ENCODE results near the gene NKAIN2.

DNA sequence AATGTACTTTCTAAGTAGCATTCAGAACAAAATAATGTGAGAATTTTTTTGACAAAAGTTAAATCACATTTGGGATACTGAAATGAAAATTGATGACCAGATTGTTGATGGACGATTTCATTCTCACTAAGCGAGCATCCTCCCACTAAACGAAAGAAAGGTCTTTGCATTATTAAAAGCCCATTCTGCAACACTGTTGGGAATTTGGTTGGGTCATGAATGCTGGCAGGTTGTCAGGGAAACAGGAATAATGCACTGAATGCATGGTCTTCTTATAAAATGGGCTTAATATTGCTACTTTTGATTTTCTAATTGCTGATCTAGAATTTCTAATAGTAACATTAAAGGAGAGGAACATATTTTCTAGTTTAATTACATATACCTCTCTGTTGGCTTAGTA lies 229.8 kb downstream of the NKAIN2 start:
- TF ChIP-seq, protein P1, sequence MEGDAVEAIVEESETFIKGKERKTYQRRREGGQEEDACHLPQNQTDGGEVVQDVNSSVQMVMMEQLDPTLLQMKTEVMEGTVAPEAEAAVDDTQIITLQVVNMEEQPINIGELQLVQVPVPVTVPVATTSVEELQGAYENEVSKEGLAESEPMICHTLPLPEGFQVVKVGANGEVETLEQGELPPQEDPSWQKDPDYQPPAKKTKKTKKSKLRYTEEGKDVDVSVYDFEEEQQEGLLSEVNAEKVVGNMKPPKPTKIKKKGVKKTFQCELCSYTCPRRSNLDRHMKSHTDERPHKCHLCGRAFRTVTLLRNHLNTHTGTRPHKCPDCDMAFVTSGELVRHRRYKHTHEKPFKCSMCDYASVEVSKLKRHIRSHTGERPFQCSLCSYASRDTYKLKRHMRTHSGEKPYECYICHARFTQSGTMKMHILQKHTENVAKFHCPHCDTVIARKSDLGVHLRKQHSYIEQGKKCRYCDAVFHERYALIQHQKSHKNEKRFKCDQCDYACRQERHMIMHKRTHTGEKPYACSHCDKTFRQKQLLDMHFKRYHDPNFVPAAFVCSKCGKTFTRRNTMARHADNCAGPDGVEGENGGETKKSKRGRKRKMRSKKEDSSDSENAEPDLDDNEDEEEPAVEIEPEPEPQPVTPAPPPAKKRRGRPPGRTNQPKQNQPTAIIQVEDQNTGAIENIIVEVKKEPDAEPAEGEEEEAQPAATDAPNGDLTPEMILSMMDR (conservative IDR thresholded peaks at IDR 0.05), result no peak
- no peak for TF ChIP-seq ZFX (IDR thresholded peaks at IDR 0.05)

All from C4-2B (cell line).